DMS153 (cell line): ENCODE results near the gene TUBA1C.
"Not testable (repeated sequence)": the region's sequence is repeated elsewhere in the genome, so short reads cannot be mapped to it uniquely, and the experiment has no call there.

ENCODE experiments used
- DNase-seq: peaks from one replicate; lab custom pipeline; 2025; lab: John Stamatoyannopoulos, UW

Gene TUBA1C

GRCh38 chr12:49255857-49256637, 8.8 kb upstream of the TUBA1C start:
- DNase-seq, result no peak

GRCh38 chr12:49257508-49258184, 7.2 kb upstream of the TUBA1C start:
- not testable (repeated sequence) for DNase-seq

GRCh38 chr12:49259452-49259851, 5.4 kb upstream of the TUBA1C start:
- no peak for DNase-seq

GRCh38 chr12:49260166-49260565, 4.7 kb upstream of the TUBA1C start:
- DNase-seq, result no peak

GRCh38 chr12:49260571-49261363, 4.1 kb upstream of the TUBA1C start:
- no peak for DNase-seq

GRCh38 chr12:49261721-49262120, 3.2 kb upstream of the TUBA1C start:
- DNase-seq, result no peak

- DNase-seq, result no peak
Measured at GRCh38 chr12:49263400-49263763, 1.5 kb upstream of the TUBA1C start.

GRCh38 chr12:49264466-49264872, 413 bp upstream of the TUBA1C start:
- DNase-seq, result no peak

GRCh38 chr12:49269191-49269590, 4.3 kb downstream of the TUBA1C start:
- DNase-seq, result not testable (repeated sequence)

- no peak for DNase-seq
Measured at GRCh38 chr12:49272790-49273725, 8.2 kb downstream of the TUBA1C start.

- no peak for DNase-seq
Measured at GRCh38 chr12:49273726-49274395, 9.0 kb downstream of the TUBA1C start.

GRCh38 chr12:49274396-49275069, 9.7 kb downstream of the TUBA1C start:
- no peak for DNase-seq

GRCh38 chr12:49276304-49277290, 11.7 kb downstream of the TUBA1C start:
- DNase-seq, result no peak

- no peak for DNase-seq
Measured at GRCh38 chr12:49277466-49277865, 12.6 kb downstream of the TUBA1C start.

GRCh38 chr12:49279706-49280159, 14.9 kb downstream of the TUBA1C start:
- peak; percentile 16 for DNase-seq

- DNase-seq, result not testable (repeated sequence)
Measured at GRCh38 chr12:49280545-49280944, 15.7 kb downstream of the TUBA1C start.

- no peak for DNase-seq
Measured at GRCh38 chr12:49282302-49282701, 17.4 kb downstream of the TUBA1C start.

- not testable (repeated sequence) for DNase-seq
Measured at GRCh38 chr12:49282740-49283375, 18.0 kb downstream of the TUBA1C start.
